K562 (cell line): Measurements from ENCODE around the gene ITGAD. TPM values are rescaled to one million over a fixed set of nuclear protein-coding genes. Genes with fewer than 3 reads are reported as not detected.

Experiments
- ESRRA ChIP-seq: fragments of 450-650 bp; IDR thresholded peaks from 2 replicates; pipeline ENCODE4 v1.6.1; 2014; ENCODE audit warnings: low read depth, mild to moderate bottlenecking, moderate library complexity, borderline replicate concordance
- MEF2D ChIP-seq: conservative IDR thresholded peaks from 2 replicates; pipeline ENCODE4 v1.6.1; 2016; ENCODE audit warnings: low read depth, missing genetic modification characterization, missing compliant biosample characterization
- OTX1 ChIP-seq: fragments of 450-650 bp; formaldehyde crosslinking; IDR thresholded peaks from 2 replicates; pipeline ENCODE4 v1.4.0; 2022; ENCODE audit warnings: mild to moderate bottlenecking
- THAP12 ChIP-seq: fragments of 250-450 bp; sonication (Bioruptor Pico); IDR thresholded peaks from 2 replicates; pipeline ENCODE4 v1.9.0; 2021; ENCODE audit warnings: mild to moderate bottlenecking, inconsistent platforms
- ZNF165 ChIP-seq: fragments of 250-450 bp; sonication (Bioruptor Pico); IDR thresholded peaks from 2 replicates; pipeline ENCODE4 v1.4.0; 2020; ENCODE audit warnings: borderline replicate concordance
- polyA plus RNA-seq, 8 experiments: library from polyadenylated mRNA; depleted of rRNA in 4 of 8; stranded (reverse) in 5 of 8; unstranded in 3 of 8; fragments of >200 nt; fragmentation: Nextera tagmentation in 2 of 8; fragmentation: Illumina TruSeq in 1 of 8; extraction: Ambion mirVana in 2 of 8; extraction: Trizol in 1 of 8; gene quantifications; 2 replicates each; pipeline versions ENCODE4 v1.2.1 to v1.2.3, GENCODE V29; 2011 to 2014; ENCODE audit warnings: inconsistent platforms in 1 of 8, missing spikeins in 1 of 8
- total RNA-seq, 7 experiments: library from RNA; depleted of rRNA in 6 of 7; stranded (reverse); fragments of >200 nt in 6 of 7; fragmentation: Illumina TruSeq in 2 of 7; extraction: Trizol in 2 of 7; gene quantifications; 2 replicates each; pipeline versions ENCODE4 v1.2.1 to v1.2.3, GENCODE V29; 2011 to 2021; ENCODE audit warnings: low replicate concordance in 1 of 7
- TF ChIP-seq, protein P1 (sequence below), 2 experiments: fragments of 450-650 bp in 1 of 2; sonication (generic) in 1 of 2; formaldehyde crosslinking in 1 of 2; IDR thresholded peaks; 2 replicates each; pipeline versions ENCODE4 v1.7.1 to v1.9.0; 2016 to 2022; ENCODE audit warnings: inconsistent platforms in 1 of 2, mild to moderate bottlenecking in 1 of 2, missing genetic modification reagents in 1 of 2
- TF ChIP-seq, protein P2 (sequence below): fragments of 250-450 bp; sonication (Bioruptor Pico); IDR thresholded peaks from 2 replicates; pipeline ENCODE4 v1.5.0; 2021; ENCODE audit warnings: mild to moderate bottlenecking, borderline replicate concordance
- TF ChIP-seq, protein P3 (sequence below): sonication (generic); formaldehyde crosslinking; IDR thresholded peaks from 2 replicates; pipeline ENCODE4 v1.9.0; 2022; ENCODE audit warnings: mild to moderate bottlenecking, missing genetic modification reagents
- TF ChIP-seq, protein P4 (sequence below): fragments of 450-650 bp; formaldehyde crosslinking; IDR thresholded peaks from 2 replicates; pipeline ENCODE4 v1.4.0; 2022; ENCODE audit warnings: missing genetic modification characterization

The ITGAD gene
- total and polyA plus RNA-seq, 9 of the 15 experiments (the other 6 are each of a cell fraction or from before 2014, with no cell fraction given): not detected

- TF ChIP-seq, protein P1, sequence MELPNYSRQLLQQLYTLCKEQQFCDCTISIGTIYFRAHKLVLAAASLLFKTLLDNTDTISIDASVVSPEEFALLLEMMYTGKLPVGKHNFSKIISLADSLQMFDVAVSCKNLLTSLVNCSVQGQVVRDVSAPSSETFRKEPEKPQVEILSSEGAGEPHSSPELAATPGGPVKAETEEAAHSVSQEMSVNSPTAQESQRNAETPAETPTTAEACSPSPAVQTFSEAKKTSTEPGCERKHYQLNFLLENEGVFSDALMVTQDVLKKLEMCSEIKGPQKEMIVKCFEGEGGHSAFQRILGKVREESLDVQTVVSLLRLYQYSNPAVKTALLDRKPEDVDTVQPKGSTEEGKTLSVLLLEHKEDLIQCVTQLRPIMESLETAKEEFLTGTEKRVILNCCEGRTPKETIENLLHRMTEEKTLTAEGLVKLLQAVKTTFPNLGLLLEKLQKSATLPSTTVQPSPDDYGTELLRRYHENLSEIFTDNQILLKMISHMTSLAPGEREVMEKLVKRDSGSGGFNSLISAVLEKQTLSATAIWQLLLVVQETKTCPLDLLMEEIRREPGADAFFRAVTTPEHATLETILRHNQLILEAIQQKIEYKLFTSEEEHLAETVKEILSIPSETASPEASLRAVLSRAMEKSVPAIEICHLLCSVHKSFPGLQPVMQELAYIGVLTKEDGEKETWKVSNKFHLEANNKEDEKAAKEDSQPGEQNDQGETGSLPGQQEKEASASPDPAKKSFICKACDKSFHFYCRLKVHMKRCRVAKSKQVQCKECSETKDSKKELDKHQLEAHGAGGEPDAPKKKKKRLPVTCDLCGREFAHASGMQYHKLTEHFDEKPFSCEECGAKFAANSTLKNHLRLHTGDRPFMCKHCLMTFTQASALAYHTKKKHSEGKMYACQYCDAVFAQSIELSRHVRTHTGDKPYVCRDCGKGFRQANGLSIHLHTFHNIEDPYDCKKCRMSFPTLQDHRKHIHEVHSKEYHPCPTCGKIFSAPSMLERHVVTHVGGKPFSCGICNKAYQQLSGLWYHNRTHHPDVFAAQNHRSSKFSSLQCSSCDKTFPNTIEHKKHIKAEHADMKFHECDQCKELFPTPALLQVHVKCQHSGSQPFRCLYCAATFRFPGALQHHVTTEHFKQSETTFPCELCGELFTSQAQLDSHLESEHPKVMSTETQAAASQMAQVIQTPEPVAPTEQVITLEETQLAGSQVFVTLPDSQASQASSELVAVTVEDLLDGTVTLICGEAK (IDR thresholded peaks at IDR 0.05): no peak
- TF ChIP-seq, protein P1 (CRISPR knock-in tag; IDR thresholded peaks at IDR 0.05): no peak
- TF ChIP-seq ESRRA (no peak), ZNF165 (CRISPR knock-in tag) (no peak), THAP12 (peak; percentile 12; the same call in 1 of the 2 replicates), MEF2D (tag) (no peak), OTX1 (CRISPR knock-in tag) (no peak)
- TF ChIP-seq, protein P2, sequence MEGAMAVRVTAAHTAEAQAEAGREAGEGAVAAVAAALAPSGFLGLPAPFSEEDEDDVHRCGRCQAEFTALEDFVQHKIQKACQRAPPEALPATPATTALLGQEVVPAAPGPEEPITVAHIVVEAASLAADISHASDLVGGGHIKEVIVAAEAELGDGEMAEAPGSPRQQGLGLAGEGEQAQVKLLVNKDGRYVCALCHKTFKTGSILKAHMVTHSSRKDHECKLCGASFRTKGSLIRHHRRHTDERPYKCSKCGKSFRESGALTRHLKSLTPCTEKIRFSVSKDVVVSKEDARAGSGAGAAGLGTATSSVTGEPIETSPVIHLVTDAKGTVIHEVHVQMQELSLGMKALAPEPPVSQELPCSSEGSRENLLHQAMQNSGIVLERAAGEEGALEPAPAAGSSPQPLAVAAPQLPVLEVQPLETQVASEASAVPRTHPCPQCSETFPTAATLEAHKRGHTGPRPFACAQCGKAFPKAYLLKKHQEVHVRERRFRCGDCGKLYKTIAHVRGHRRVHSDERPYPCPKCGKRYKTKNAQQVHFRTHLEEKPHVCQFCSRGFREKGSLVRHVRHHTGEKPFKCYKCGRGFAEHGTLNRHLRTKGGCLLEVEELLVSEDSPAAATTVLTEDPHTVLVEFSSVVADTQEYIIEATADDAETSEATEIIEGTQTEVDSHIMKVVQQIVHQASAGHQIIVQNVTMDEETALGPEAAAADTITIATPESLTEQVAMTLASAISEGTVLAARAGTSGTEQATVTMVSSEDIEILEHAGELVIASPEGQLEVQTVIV (CRISPR knock-in tag): no peak
- TF ChIP-seq, protein P3, sequence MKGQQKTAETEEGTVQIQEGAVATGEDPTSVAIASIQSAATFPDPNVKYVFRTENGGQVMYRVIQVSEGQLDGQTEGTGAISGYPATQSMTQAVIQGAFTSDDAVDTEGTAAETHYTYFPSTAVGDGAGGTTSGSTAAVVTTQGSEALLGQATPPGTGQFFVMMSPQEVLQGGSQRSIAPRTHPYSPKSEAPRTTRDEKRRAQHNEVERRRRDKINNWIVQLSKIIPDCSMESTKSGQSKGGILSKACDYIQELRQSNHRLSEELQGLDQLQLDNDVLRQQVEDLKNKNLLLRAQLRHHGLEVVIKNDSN (CRISPR knock-in tag): peak; percentile 34; the same call in 1 of the 2 replicates
- TF ChIP-seq, protein P4, sequence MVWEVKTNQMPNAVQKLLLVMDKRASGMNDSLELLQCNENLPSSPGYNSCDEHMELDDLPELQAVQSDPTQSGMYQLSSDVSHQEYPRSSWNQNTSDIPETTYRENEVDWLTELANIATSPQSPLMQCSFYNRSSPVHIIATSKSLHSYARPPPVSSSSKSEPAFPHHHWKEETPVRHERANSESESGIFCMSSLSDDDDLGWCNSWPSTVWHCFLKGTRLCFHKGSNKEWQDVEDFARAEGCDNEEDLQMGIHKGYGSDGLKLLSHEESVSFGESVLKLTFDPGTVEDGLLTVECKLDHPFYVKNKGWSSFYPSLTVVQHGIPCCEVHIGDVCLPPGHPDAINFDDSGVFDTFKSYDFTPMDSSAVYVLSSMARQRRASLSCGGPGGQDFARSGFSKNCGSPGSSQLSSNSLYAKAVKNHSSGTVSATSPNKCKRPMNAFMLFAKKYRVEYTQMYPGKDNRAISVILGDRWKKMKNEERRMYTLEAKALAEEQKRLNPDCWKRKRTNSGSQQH: peak; percentile 75; the same call in 1 of the 2 replicates
Observed at GRCh38 chr16:31458073-31458843, 65.1 kb downstream of the ITGAD start (continued).
